Measurements from ENCODE around the gene SNX14.
"Not testable (repeated sequence)": the region's sequence is repeated elsewhere in the genome, so short reads cannot be mapped to it uniquely, and the experiment has no call there.

The SNX14 gene

GRCh38 chr6:85593438-85594196, at the start of gene SNX14:
TSS of gene SNX14 (minus strand) at chr6:85593858. CDS start at chr6:85593718, 140 bp downstream.
- peak; percentile 79 for DNase-seq

GRCh38 chr6:85642774-85643536, 49.3 kb upstream of the SNX14 start, which contains the start of gene SYNCRIP:
TSS of gene SYNCRIP (minus strand) at chr6:85642886. CDS start at chr6:85641439, 1,447 bp downstream.
- peak; percentile 89 for DNase-seq

- no peak for DNase-seq
These were observed 48.5 kb upstream of the SNX14 start for GRCh38 chr6:85641897-85642773.

GRCh38 chr6:85641522-85641896, 47.9 kb upstream of the SNX14 start:
- no peak for DNase-seq

- DNase-seq = no peak
These were observed 47.2 kb upstream of the SNX14 start for GRCh38 chr6:85640821-85641220.

GRCh38 chr6:85637579-85637978, 43.9 kb upstream of the SNX14 start:
- DNase-seq = no peak

- no peak for DNase-seq
These were observed 38.7 kb upstream of the SNX14 start for GRCh38 chr6:85632164-85632942.

- not testable (repeated sequence) for DNase-seq
These were observed 37.5 kb upstream of the SNX14 start for GRCh38 chr6:85631117-85631516.

GRCh38 chr6:85628353-85628752, 34.7 kb upstream of the SNX14 start:
- DNase-seq = no peak

GRCh38 chr6:85620308-85620707, 26.6 kb upstream of the SNX14 start:
- no peak for DNase-seq

GRCh38 chr6:85614780-85615179, 21.1 kb upstream of the SNX14 start:
- no peak for DNase-seq

GRCh38 chr6:85612690-85613474, 19.2 kb upstream of the SNX14 start:
- DNase-seq = no peak

- no peak for DNase-seq
These were observed 16.7 kb upstream of the SNX14 start for GRCh38 chr6:85610182-85610895.

- no peak for DNase-seq
These were observed 8.4 kb upstream of the SNX14 start for GRCh38 chr6:85602100-85602499.

- no peak for DNase-seq
These were observed 7.2 kb upstream of the SNX14 start for GRCh38 chr6:85600713-85601313.

- DNase-seq = no peak
These were observed 706 bp upstream of the SNX14 start for GRCh38 chr6:85594197-85594930.

GRCh38 chr6:85592033-85592432, 1.6 kb downstream of the SNX14 start:
- DNase-seq = no peak

- DNase-seq = no peak
These were observed 2.5 kb downstream of the SNX14 start for GRCh38 chr6:85591207-85591606.

- no peak for DNase-seq
These were observed 7.9 kb downstream of the SNX14 start for GRCh38 chr6:85585741-85586140.

GRCh38 chr6:85582832-85583231, 10.8 kb downstream of the SNX14 start:
- not testable (repeated sequence) for DNase-seq
